Lower leg skin (tissue), 3 donors: ENCODE measurements around the gene CNIH2.
"Not testable (repeated sequence)": the region's sequence is repeated elsewhere in the genome, so short reads cannot be mapped to it uniquely, and the experiment has no call there.

Experiments
- POLR2A ChIP-seq, 2 donors: fragments of 450-650 bp; IDR thresholded peaks; one replicate each; pipeline ENCODE4 v1.6.1; 2016 to 2017; ENCODE audit warnings: antibody characterized with exemption in 2 of 2, mild to moderate bottlenecking in 1 of 2, moderate library complexity in 1 of 2
- TF ChIP-seq, protein P1 (sequence below), 3 donors: fragments of 450-650 bp; IDR thresholded peaks; one replicate each; pipeline ENCODE4 v1.5.1; 2016; ENCODE audit warnings: antibody characterized with exemption in 3 of 3, mild to moderate bottlenecking in 3 of 3, moderate library complexity in 2 of 3

DNA sequence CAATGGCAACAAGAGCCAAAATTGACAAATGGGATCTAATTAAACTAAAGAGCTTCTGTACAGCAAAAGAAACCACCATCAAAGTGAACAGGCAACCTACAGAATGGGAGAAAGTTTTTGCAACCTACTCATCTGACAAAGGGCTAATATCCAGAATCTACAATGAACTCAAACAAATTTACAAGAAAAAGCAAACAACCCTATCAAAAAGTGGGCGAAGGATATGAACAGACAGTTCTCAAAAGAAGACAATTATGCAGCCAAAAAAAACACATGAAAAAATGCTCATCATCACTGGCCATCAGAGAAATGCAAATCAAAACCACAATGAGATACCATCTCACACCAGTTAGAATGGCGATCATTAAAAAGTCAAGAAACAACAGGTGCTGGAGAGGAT is 42.3 kb downstream of the CNIH2 start:
- TF ChIP-seq, protein P1, sequence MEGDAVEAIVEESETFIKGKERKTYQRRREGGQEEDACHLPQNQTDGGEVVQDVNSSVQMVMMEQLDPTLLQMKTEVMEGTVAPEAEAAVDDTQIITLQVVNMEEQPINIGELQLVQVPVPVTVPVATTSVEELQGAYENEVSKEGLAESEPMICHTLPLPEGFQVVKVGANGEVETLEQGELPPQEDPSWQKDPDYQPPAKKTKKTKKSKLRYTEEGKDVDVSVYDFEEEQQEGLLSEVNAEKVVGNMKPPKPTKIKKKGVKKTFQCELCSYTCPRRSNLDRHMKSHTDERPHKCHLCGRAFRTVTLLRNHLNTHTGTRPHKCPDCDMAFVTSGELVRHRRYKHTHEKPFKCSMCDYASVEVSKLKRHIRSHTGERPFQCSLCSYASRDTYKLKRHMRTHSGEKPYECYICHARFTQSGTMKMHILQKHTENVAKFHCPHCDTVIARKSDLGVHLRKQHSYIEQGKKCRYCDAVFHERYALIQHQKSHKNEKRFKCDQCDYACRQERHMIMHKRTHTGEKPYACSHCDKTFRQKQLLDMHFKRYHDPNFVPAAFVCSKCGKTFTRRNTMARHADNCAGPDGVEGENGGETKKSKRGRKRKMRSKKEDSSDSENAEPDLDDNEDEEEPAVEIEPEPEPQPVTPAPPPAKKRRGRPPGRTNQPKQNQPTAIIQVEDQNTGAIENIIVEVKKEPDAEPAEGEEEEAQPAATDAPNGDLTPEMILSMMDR (IDR thresholded peaks at IDR 0.05) = not testable (repeated sequence)
- TF ChIP-seq POLR2A (IDR thresholded peaks at IDR 0.05) = not testable (repeated sequence)
